GM19397 (cell line): Measurements from ENCODE around the gene SPRED3.

Experiments used
- ATAC-seq: cut with Tn5 transposase; IDR thresholded peaks from one replicate; pipeline ENCODE4 v1.9.1; 2021; ENCODE audit warnings: mild to moderate bottlenecking, moderate library complexity; ENCODE audit not compliant: unreplicated experiment

SPRED3 gene

DNA sequence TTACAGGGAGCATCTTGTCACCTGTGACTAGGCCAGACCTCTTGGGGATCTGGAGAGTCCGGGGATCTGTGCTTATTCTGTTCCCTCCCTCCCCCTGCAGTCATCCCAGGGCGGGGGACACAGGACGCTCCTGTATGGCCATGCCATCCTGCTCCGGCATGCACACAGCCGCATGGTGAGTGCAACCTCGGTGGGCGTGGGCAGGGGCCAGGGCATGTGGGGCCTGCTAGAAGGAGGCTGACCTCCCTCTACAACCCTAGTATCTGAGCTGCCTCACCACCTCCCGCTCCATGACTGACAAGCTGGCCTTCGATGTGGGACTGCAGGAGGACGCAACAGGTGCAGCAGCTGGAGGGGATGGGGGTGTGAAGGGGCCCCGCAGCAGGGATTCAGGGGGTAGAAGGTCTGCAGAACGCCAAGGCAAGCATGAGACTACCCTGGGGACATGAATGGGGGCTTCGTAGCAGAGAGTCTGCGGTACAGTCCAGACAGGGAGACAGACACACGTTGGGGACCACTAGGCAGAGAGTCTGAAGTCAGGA lies 55.0 kb downstream of the SPRED3 start:
- no peak for ATAC-seq

DNA sequence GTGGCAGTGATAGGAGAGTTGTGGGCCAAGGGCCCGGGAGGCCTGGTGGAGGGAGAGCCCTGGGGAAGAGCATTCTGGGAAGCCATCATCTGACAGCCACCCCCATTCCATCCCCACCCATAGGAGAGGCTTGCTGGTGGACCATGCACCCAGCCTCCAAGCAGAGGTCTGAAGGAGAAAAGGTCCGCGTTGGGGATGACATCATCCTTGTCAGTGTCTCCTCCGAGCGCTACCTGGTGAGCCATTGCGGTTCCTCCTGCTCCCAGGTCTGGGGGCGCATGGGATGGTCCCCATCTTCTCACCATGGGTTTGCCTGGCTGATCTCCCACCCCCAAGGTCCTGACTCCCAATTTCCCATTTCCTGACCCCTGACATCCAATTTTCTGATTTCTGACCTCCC lies 55.5 kb downstream of the SPRED3 start:
- no peak for ATAC-seq

DNA sequence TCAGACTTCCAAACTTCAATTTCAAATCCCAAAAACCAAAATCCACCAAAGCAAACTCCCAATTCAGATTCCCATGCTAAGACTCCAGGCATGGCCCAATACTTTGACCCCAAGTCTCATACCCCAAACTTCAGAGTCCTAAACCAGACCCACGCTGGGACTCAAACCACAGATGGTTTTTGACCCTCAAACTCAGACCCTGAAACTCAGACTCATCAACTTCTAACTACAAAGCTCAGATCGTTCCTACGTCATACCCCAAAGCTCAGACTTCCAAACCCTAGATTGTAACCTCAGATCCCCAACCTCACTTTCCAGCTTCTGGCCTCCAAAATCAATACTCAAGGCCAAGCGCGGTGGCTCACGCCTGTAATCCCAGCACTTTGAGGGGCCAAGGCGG lies 56.9 kb downstream of the SPRED3 start:
- no peak for ATAC-seq

DNA sequence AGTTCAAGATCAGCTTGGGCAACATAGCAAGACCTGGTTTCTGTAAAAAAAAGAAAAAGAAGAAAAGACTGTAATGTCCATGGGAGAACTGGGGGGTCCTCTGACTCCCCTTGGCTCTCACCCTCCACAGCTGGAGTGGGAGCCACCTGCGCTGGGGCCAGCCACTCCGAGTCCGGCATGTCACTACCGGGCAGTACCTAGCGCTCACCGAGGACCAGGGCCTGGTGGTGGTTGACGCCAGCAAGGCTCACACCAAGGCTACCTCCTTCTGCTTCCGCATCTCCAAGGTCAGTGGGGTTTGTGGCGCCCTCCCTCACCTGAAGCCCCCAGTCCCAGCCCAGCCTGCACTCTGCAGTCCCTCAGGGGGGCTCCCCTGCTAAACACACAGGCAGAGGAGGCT lies 59.7 kb downstream of the SPRED3 start:
- no peak for ATAC-seq
